Activated CD4-positive, alpha-beta T cell treated with anti-CD3 and anti-CD28 coated beads, Interleukin-10, Interleukin-2, amounts not matched to agents 100 ng/mL and 50 ng/mL, durations not matched to agents 16 hours and 8 hours (primary cell): Measurements from ENCODE around the gene AVPI1.
A peak's percentile ranks its signal among the peaks of the same experiment; 100 is the strongest.
"Not testable (repeated sequence)": the region's sequence is repeated elsewhere in the genome, so short reads cannot be mapped to it uniquely, and the experiment has no call there.

Source experiments
- DNase-seq: peaks from one replicate; pipeline ENCODE4 v3.0.0-alpha.2; 2020

Gene AVPI1

GRCh38 chr10:97711640-97712572 is 24.9 kb upstream of the AVPI1 start:
- no peak for DNase-seq

DNA sequence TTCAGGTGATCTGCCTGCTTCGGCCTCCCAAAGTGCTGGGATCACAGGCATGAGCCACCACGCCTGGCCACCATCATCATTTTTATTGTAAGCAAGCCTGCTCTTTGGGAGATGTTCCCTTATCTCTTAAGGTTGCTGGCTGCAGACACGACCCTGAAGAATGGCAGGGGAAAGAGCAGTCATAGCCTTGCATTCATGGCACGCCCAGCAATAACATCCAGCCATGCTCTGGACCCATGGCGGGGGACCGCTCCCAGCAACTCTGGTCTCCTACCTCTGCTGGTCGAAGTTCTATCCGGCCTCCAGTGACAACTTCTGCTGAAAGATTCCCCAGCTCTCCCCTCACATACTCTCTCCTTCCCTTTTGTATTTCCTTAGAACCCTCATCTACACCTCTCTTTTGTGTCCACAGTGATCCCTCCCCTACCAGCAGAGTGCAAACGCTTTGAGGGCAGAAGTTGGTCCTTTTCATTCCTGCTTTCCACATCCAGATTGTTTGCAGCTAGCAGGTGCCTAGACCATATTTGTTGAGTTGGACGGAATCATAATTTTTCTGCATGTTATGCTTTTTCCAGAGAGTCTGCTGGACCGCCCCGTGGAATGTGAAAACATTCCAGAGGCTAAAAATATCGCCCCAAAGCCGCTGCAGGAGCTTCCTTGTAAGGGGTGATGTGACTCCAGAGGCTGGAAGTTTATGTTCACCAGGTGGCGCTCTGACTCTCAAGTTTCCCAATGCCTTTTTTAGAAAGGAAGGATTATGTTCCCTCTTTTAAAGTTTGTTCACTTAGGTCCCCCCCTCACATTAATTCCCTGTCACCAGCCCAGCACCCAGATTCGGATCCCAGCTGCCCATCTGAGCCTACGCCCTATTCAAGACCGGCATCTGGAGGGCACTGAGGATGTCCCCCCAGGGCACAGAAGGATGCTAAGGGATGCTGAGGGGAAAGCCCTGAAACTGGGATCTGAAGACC is 22.2 kb upstream of the AVPI1 start:
- peak; percentile 39 for DNase-seq

- no peak for DNase-seq
Measured at GRCh38 chr10:97708167-97708566, 21.1 kb upstream of the AVPI1 start.

- DNase-seq, result no peak
Measured at GRCh38 chr10:97707134-97707861, 20.3 kb upstream of the AVPI1 start.

GRCh38 chr10:97705006-97705670 is 18.1 kb upstream of the AVPI1 start:
- no peak for DNase-seq

DNA sequence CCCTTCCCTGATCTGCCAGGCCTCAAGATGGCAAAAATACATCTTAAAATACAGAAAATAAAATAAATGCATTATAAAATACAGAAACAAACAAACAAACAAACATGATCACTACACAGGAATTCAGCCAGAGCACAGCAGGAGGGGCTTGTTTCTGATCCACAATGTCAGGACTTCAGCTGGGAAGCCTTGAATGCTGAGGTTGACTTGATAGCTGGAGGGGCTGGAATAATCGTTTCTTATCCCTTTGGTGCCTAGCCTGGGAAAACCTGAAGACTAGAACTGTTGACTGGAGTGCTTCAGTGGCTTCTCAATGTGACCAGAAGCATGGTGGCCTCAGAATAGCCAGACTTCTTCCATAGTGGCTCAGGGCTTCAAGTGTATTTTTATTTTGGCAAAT is 17.3 kb upstream of the AVPI1 start:
- DNase-seq, result no peak

DNA sequence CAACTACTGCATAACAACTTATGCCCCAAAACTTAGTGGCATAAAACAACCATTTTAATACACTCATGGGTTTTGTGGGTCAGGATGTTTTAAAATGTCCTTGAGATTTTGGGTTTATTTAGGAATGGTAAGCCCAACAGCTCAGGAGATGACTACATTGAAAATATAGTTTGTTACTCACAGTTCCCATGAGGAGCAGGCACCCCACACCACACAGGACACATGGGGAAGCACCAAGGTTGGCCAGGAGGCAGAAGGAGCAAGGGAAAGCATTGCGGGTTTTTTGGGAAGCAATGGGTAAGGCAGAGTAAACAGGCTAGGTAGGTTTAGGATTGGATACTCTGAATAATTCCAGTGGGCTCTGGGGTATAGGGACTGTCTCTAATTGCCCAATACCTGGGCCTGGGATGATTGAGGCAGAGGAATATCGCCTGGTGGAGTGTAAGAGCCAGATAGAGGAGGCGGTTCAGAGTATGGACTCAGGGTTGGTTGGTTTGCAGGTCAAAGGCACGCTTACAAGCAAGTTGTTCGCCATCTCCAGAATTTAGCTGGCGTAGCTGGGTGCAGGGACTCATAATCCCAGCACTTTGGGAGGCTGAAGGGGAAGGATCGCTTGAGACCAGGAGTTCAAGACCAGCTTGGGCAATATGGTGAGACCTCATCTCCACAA is 16.5 kb upstream of the AVPI1 start:
- DNase-seq, result no peak

DNA sequence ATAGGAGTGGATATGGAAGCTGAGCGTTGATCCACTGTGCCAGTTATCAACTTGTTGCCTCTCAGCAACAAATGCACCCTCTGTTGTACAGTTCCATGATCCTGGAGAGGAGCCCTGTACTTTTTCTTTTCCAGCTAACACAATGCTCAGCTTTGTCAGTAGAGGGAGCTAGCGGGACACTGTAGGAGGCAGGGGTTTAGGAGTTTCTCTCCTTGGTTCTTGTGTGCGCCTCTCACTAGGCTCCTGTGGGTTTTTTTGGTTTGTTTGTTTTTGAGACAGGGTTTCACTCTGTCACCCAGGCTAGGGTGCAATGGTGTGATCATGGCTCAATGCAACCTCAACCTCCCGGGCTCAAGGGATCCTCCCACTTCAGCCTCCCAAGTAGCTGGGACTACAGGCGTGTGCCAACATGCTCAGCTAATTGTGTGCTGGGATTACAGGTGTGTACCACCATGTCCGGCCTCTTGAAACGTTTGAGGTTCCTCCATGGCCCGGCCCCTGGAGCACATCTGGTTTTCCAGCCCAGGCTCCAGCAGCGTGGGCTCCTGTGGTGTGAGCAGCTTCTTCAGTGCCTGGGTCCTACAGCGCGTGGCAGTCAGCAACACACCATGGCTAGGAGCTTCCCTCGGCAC is 14.5 kb upstream of the AVPI1 start:
- DNase-seq, result peak; percentile 78

- not testable (repeated sequence) for DNase-seq
Measured at GRCh38 chr10:97698072-97698655, 11.1 kb upstream of the AVPI1 start.

- no peak for DNase-seq
Measured at GRCh38 chr10:97690133-97690532, 3.1 kb upstream of the AVPI1 start.

GRCh38 chr10:97689559-97690020 is 2.5 kb upstream of the AVPI1 start:
- DNase-seq, result no peak

DNA sequence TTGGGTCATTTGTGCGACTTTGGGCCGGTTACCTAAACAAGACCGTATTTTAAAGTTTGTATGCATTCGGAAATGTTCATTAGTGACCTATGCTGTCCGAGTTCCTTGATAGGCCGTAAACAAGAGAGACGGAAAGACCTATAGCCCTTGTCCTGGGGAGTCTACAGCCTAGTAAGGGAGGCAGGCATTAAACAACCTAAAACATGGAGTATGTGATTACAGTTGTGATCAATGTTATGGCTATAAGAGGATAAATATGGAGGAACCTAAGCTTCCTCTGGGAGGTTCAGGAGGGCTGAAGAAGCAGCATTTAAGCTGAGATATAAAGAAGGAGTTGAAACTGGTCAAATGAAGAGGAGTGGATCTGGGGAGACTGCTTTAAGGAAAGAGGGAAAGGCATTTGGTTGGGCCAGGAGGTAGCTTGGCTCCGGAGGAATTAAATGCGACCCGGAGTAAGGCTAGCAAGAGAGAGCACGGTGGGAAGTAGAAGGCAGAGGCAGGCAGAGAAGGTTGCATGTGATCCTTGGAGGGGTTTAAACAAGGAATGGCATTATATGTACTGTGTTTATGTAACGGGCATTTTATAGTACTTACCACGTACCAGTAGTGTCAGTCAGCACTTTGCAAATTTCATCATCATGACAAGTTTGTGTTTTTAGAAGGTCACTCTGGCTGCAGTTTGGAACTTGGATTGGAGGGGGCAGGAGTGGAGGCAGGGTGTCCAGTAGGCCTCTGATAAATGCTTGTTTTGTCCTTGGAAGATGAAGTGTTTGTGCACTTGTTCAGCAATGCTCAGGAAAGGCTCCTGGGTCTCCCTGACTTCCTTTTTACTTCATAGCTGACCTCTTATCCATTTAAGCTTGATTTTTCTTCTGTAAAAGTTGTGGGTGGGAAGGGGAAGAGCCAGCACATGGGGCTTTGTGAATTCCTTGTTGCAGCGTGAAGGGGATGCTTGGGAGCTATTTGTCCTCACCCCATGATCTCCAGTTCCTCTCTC is 1.0 kb upstream of the AVPI1 start:
- DNase-seq, result no peak

GRCh38 chr10:97686301-97686961 is 610 bp downstream of the AVPI1 start:
- DNase-seq, result peak; percentile 34

- no peak for DNase-seq
Measured at GRCh38 chr10:97685395-97685958, 1.6 kb downstream of the AVPI1 start.

- no peak for DNase-seq
Measured at GRCh38 chr10:97684866-97685394, 2.1 kb downstream of the AVPI1 start.

- not testable (repeated sequence) for DNase-seq
Measured at GRCh38 chr10:97684368-97684713, 2.7 kb downstream of the AVPI1 start.

DNA sequence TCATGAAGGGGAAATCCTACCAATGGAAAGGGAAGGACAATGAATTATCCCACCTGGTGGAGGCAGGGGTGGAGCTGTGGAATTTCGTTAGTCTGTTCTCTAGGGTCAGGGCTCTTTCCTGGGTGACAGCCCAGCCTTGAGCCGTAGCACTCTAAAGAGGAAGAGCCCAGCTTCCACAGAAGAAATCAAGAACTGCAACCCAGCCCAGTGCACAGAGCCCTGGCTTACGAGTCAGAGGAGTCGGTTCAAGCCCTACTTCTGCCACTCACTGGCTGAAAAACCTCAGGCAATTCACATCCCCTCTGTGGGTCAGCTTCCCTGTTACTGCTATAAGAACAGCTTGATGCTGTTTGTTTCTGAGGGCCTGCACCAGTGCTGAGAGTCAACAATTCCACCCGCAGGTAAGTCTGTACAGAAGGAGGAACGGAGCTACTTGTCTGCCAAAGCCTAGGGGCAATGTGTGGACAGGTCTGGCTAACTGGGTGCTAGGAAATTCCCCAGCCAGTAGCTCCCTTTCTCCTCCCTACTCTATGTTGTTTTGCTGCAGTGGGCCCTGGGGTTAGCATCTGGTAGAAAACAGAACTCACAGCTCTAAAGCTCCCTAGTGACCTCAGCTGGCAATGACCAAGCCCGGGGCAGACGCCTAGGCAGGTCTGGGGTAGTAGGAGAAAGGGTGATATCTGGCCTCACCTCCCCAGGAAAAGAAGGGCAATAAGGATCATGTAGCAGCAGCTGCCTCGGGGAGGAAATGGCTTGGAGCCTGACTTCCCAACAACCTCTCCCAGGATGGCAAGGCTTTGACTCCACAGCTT is 3.3 kb downstream of the AVPI1 start:
- no peak for DNase-seq
